Naive thymus-derived CD8-positive, alpha-beta T cell (primary cell): Measurements from ENCODE around the gene ZNF440. TPM values are rescaled to one million over a fixed set of nuclear protein-coding genes. Genes with fewer than 3 reads are reported as not detected.
"Not testable (repeated sequence)": the region's sequence is repeated elsewhere in the genome, so short reads cannot be mapped to it uniquely, and the experiment has no call there.

Experiments
- ATAC-seq, 2 donors: fragments of 150-1000 bp; cut with Tn5 transposase in 1 of 2; sonication (Bioruptor Pico), chemical (Tn5 transposase) in 1 of 2; 1 replicate in 1 of 2; 2 replicates in 1 of 2; pipeline ENCODE4 v1.10.0; 2021; ENCODE audit warnings: mild to moderate bottlenecking in 2 of 2, moderate library complexity in 2 of 2
- POLR2A ChIA-PET: fragments of 350-600 bp; sonication (Branson Sonifier 250); formaldehyde crosslinking; loops from one replicate; lab custom pipeline; 2021; ENCODE audit warnings: antibody characterized with exemption; lab: Charles Lee
- DNase-seq, 10 donors: peaks; one replicate each; pipeline versions ENCODE4 v3.0.0 to v3.0.0-alpha.2; 2020 to 2022
- H3K27ac Mint-ChIP-seq, 10 donors: one replicate each; pipeline ENCODE4 v1.8.0; 2020 to 2022; ENCODE audit warnings: mild to moderate bottlenecking in 10 of 10, mixed read lengths in 10 of 10, moderate library complexity in 4 of 10, inconsistent platforms in 1 of 10
- H3K27me3 Mint-ChIP-seq, 5 donors: one replicate each; pipeline ENCODE4 v1.8.0; 2021 to 2022; ENCODE audit warnings: mixed read lengths in 5 of 5
- H3K36me3 Mint-ChIP-seq, 3 donors: one replicate each; pipeline ENCODE4 v1.8.0; 2020 to 2022; ENCODE audit warnings: mixed read lengths in 3 of 3, mild to moderate bottlenecking in 2 of 3, inconsistent platforms in 1 of 3
- H3K4me1 Mint-ChIP-seq, 4 donors: one replicate each; pipeline ENCODE4 v1.8.0; 2021 to 2022; ENCODE audit warnings: mixed read lengths in 4 of 4
- H3K4me3 Mint-ChIP-seq, 10 donors: one replicate each; pipeline ENCODE4 v1.8.0; 2020 to 2022; ENCODE audit warnings: mild to moderate bottlenecking in 10 of 10, mixed read lengths in 10 of 10, moderate library complexity in 6 of 10, inconsistent platforms in 1 of 10
- H3K9me3 Mint-ChIP-seq, 9 donors: one replicate each; pipeline ENCODE4 v1.8.0; 2020 to 2022; ENCODE audit warnings: mixed read lengths in 9 of 9, mild to moderate bottlenecking in 3 of 9, inconsistent platforms in 1 of 9, moderate library complexity in 1 of 9
- polyA plus RNA-seq, 3 donors: library from polyadenylated mRNA; unstranded; fragments of 300-500 nt; fragmentation: Illumina TruSeq; gene quantifications; one replicate each; pipeline ENCODE4 v1.2.3, GENCODE V29; 2021
- total RNA-seq, 8 experiments: library from RNA in 2 of 8; stranded (reverse) in 2 of 8; gene quantifications; one replicate each; pipeline ENCODE4 v1.2.3 and lab custom pipeline; 2021 to 2026

ZNF440 gene
- total RNA-seq (10 to 100 TPM; 21.8 to 24.0 TPM), polyA plus RNA-seq (1 to 10 TPM; 1.5 to 3.9 (median 3.2) TPM), total RNA-seq (lab: John Stamatoyannopoulos, UW) (9.6 to 32.1 (median 14.9) reads per million in 6 experiments)

- Mint-ChIP-seq H3K9me3 (peaks cover 0 to 29% (median 4%) of the 10 kb centered on the region in 9 donors), H3K27ac (peak within 1 kb of the TSS; percentile 70 to 94 (median 90)), H3K36me3 (peaks cover 3 to 35% (median 9%) of the 10 kb centered on the region in 3 donors), H3K27me3 (no peaks in the 10 kb centered on the region), H3K4me1 (peaks cover 7 to 37% (median 30%) of the 10 kb centered on the region in 4 donors), H3K4me3 (peak within 1 kb of the TSS; percentile 91 to 96 (median 94))
- peak; percentile 65 to 88 (median 75) for DNase-seq
- peak; percentile 98 for ATAC-seq
- POLR2A ChIA-PET = interaction anchor here (0.6 to 3.2 kb wide), 6 partner anchors 14 to 347 kb away, joined by 3 to 15 read pairs (median 4); partner anchors contain the start of genes ZNF439 and ZNF491
Measured at GRCh38 chr19:11814029-11814699, at the start of gene ZNF440. Gene ZNF440, plus strand, starts transcription at chr19:11814273. Its CDS starts 175 bp downstream, at chr19:11814448.

GRCh38 chr19:11766597-11767591, 47.2 kb upstream of the ZNF440 start, which contains the start of gene ZNF441:
Gene ZNF441, plus strand, starts transcription at chr19:11767000. Its CDS starts 194 bp downstream, at chr19:11767194.
- POLR2A ChIA-PET = interaction anchor here (0.5 to 2.8 kb wide), 18 partner anchors 9 to 1354 kb away, joined by 3 to 21 read pairs (median 4); partner anchors contain the start of genes ZNF20, ZNF439, ZNF442 and ZNF491
- H3K36me3 Mint-ChIP-seq = peaks cover 7 to 36% (median 27%) of the 10 kb centered on the region in 3 donors
- DNase-seq (peak; percentile 80 to 96 (median 90)), ATAC-seq (peak; percentile 93 to 96)
- peaks cover 9 to 27% (median 24%) of the 10 kb centered on the region in 4 donors for H3K4me1 Mint-ChIP-seq
- H3K4me3 Mint-ChIP-seq = peak within 1 kb of the TSS; percentile 97 to 99 (median 98)
- H3K9me3 Mint-ChIP-seq = peaks cover 0 to 47% (median 28%) of the 10 kb centered on the region in 9 donors
- peaks cover 0 to 6% (median 0%) of the 10 kb centered on the region in 5 donors for H3K27me3 Mint-ChIP-seq
- H3K27ac Mint-ChIP-seq = peak within 1 kb of the TSS; percentile 95 to 98 (median 97)

GRCh38 chr19:11767633-11768133, 46.4 kb upstream of the ZNF440 start:
- ATAC-seq = no peak
- Mint-ChIP-seq H3K27ac (peak overlapping the region; percentile 78 to 98 (median 94)), H3K4me1 (peaks cover 11 to 27% (median 25%) of the 10 kb centered on the region in 4 donors), H3K9me3 (peaks cover 0 to 55% (median 34%) of the 10 kb centered on the region in 9 donors), H3K36me3 (peaks cover 12 to 35% (median 30%) of the 10 kb centered on the region in 3 donors), H3K27me3 (peaks cover 0 to 4% (median 0%) of the 10 kb centered on the region in 5 donors), H3K4me3 (peak overlapping the region; percentile 97 to 99 (median 98))
- POLR2A ChIA-PET = interaction anchor here (0.5 to 2.8 kb wide), 6 partner anchors 25 to 373 kb away, joined by 3 to 21 read pairs (median 4); partner anchors contain the start of genes ZNF20, ZNF491 and ZNF823
- DNase-seq = peak in 4 of 10 donors; percentile 3 to 18 (median 8)

- peaks cover 11 to 27% (median 25%) of the 10 kb centered on the region in 4 donors for H3K4me1 Mint-ChIP-seq
- H3K4me3 Mint-ChIP-seq = peak overlapping the region in 2 of 10 donors; percentile 6 to 26
- DNase-seq = no peak
- POLR2A ChIA-PET = interaction anchor here (0.5 kb wide), 1 partner anchor 128 kb away, joined by 3 read pairs; no protein-coding TSS in a partner anchor
- no peak for ATAC-seq
- peak overlapping the region in 2 of 10 donors; percentile 38 to 51 for H3K27ac Mint-ChIP-seq
- H3K36me3 Mint-ChIP-seq = peaks cover 17 to 46% (median 38%) of the 10 kb centered on the region in 3 donors
- no peaks in the 10 kb centered on the region for H3K27me3 Mint-ChIP-seq
- peaks cover 18 to 66% (median 37%) of the 10 kb centered on the region in 9 donors for H3K9me3 Mint-ChIP-seq
Measured at GRCh38 chr19:11769995-11770394, 44.1 kb upstream of the ZNF440 start.

- ATAC-seq, H3K27ac Mint-ChIP-seq, POLR2A ChIA-PET, DNase-seq, H3K27me3 Mint-ChIP-seq: not testable (repeated sequence)
- Mint-ChIP-seq H3K36me3 (peaks cover 24 to 59% (median 44%) of the 10 kb centered on the region in 3 donors), H3K9me3 (peaks cover 18 to 78% (median 44%) of the 10 kb centered on the region in 9 donors), H3K4me3 (peak overlapping the region in 1 of 10 donors; percentile 15), H3K4me1 (peaks cover 11 to 25% (median 23%) of the 10 kb centered on the region in 4 donors)
Measured at GRCh38 chr19:11771520-11771919, 42.6 kb upstream of the ZNF440 start.

GRCh38 chr19:11776669-11777068, 37.4 kb upstream of the ZNF440 start:
- H3K27ac Mint-ChIP-seq, POLR2A ChIA-PET, ATAC-seq, DNase-seq, H3K4me3 Mint-ChIP-seq, H3K4me1 Mint-ChIP-seq, H3K27me3 Mint-ChIP-seq: not testable (repeated sequence)
- Mint-ChIP-seq H3K36me3 (peaks cover 54 to 90% (median 65%) of the 10 kb centered on the region in 3 donors), H3K9me3 (peaks cover 18 to 97% (median 53%) of the 10 kb centered on the region in 9 donors)

- H3K27me3 Mint-ChIP-seq = no peaks in the 10 kb centered on the region
- DNase-seq = no peak
- ATAC-seq = no peak
- H3K36me3 Mint-ChIP-seq = peaks cover 47 to 89% (median 55%) of the 10 kb centered on the region in 3 donors
- POLR2A ChIA-PET = no interaction called here
- no peak overlapping the region for H3K4me3 Mint-ChIP-seq
- H3K9me3 Mint-ChIP-seq = peaks cover 0 to 97% (median 50%) of the 10 kb centered on the region in 9 donors
- H3K4me1 Mint-ChIP-seq = no peaks in the 10 kb centered on the region
- H3K27ac Mint-ChIP-seq = no peak overlapping the region
Measured at GRCh38 chr19:11780431-11781020, 33.5 kb upstream of the ZNF440 start.

GRCh38 chr19:11781295-11782057, 32.6 kb upstream of the ZNF440 start:
- peaks cover 0 to 96% (median 43%) of the 10 kb centered on the region in 9 donors for H3K9me3 Mint-ChIP-seq
- no peaks in the 10 kb centered on the region for H3K4me1 Mint-ChIP-seq
- no peaks in the 10 kb centered on the region for H3K27me3 Mint-ChIP-seq
- ATAC-seq (no peak), DNase-seq (no peak)
- POLR2A ChIA-PET = no interaction called here
- no peak overlapping the region for H3K27ac Mint-ChIP-seq
- H3K4me3 Mint-ChIP-seq = no peak overlapping the region
- H3K36me3 Mint-ChIP-seq = peaks cover 44 to 82% (median 49%) of the 10 kb centered on the region in 3 donors

- H3K36me3 Mint-ChIP-seq = peaks cover 27 to 59% (median 44%) of the 10 kb centered on the region in 3 donors
- POLR2A ChIA-PET = no interaction called here
- ATAC-seq = no peak
- no peak overlapping the region for H3K4me3 Mint-ChIP-seq
- peaks cover 0 to 97% (median 42%) of the 10 kb centered on the region in 9 donors for H3K9me3 Mint-ChIP-seq
- no peak overlapping the region for H3K27ac Mint-ChIP-seq
- H3K4me1 Mint-ChIP-seq = no peaks in the 10 kb centered on the region
- no peak for DNase-seq
- no peaks in the 10 kb centered on the region for H3K27me3 Mint-ChIP-seq
Measured at GRCh38 chr19:11783767-11784166, 30.3 kb upstream of the ZNF440 start.

- no peaks in the 10 kb centered on the region for H3K4me1 Mint-ChIP-seq
- H3K9me3 Mint-ChIP-seq = peaks cover 2 to 97% (median 48%) of the 10 kb centered on the region in 9 donors
- POLR2A ChIA-PET = no interaction called here
- ATAC-seq = no peak
- H3K27me3 Mint-ChIP-seq = no peaks in the 10 kb centered on the region
- peak overlapping the region in 1 of 10 donors; percentile 15 for H3K27ac Mint-ChIP-seq
- H3K4me3 Mint-ChIP-seq = no peak overlapping the region
- no peak for DNase-seq
- peaks cover 21 to 56% (median 44%) of the 10 kb centered on the region in 3 donors for H3K36me3 Mint-ChIP-seq
Measured at GRCh38 chr19:11784356-11784755, 29.7 kb upstream of the ZNF440 start.
